DND-41 (cell line): ENCODE results near the gene SCNM1.

Experiments used
- ATAC-seq: fragments of 200-7000 bp; cut with Tn5 transposase; 3 replicates; pipeline ENCODE4 v1.9.1; 2021; ENCODE audit warnings: low read depth; ENCODE audit not compliant: insufficient read depth
- DNase-seq: peaks from one replicate; pipeline ENCODE4 v3.0.0-alpha.2; 2020
- H2AFZ ChIP-seq: 2 replicates; pipeline ENCODE4 v1.6.0; 2012; ENCODE audit warnings: low read depth, low read length
- H3K27ac ChIP-seq: 2 replicates; pipeline ENCODE4 v1.5.1; 2012; ENCODE audit warnings: low read length, inconsistent platforms
- H3K27me3 ChIP-seq: fragments of 200-600 bp; sonication (generic); 2 replicates; pipeline ENCODE4 v1.6.0; 2012; ENCODE audit warnings: low read length, mild to moderate bottlenecking, inconsistent platforms; ENCODE audit not compliant: insufficient read depth, poor library complexity
- H3K36me3 ChIP-seq: 2 replicates; pipeline ENCODE4 v1.5.1; 2012; ENCODE audit warnings: low read length, inconsistent platforms; ENCODE audit not compliant: insufficient read depth
- H3K4me1 ChIP-seq: 2 replicates; pipeline ENCODE4 v1.5.1; 2012; ENCODE audit warnings: mild to moderate bottlenecking, low read length; ENCODE audit not compliant: insufficient read depth
- H3K4me2 ChIP-seq: 2 replicates; pipeline ENCODE4 v1.6.0; 2012; ENCODE audit warnings: mild to moderate bottlenecking, moderate library complexity, low read length, inconsistent platforms; ENCODE audit not compliant: insufficient read depth
- H3K4me3 ChIP-seq, 2 experiments: fragments of 200-600 bp in 1 of 2; shearing (Covaris generic) in 1 of 2; 2 replicates each; pipeline ENCODE4 v1.5.1; 2012 to 2016; ENCODE audit warnings: inconsistent platforms in 2 of 2, low read length in 2 of 2, mild to moderate bottlenecking in 2 of 2, low read depth in 1 of 2, moderate library complexity in 1 of 2
- H3K79me2 ChIP-seq: 2 replicates; pipeline ENCODE4 v1.6.0; 2012; ENCODE audit warnings: low read length, inconsistent platforms; ENCODE audit not compliant: insufficient read depth
- H3K9ac ChIP-seq: 2 replicates; pipeline ENCODE4 v1.6.0; 2012; ENCODE audit warnings: low read depth, mild to moderate bottlenecking, inconsistent platforms, low read length, moderate library complexity
- H3K9me3 ChIP-seq: 2 replicates; pipeline ENCODE4 v1.5.1; 2012; ENCODE audit warnings: low read length, moderate library complexity, mild to moderate bottlenecking, inconsistent platforms; ENCODE audit not compliant: insufficient read depth, severe bottlenecking
- H4K20me1 ChIP-seq: 2 replicates; pipeline ENCODE4 v1.6.0; 2012; ENCODE audit warnings: low read length; ENCODE audit not compliant: insufficient read depth
- CTCF ChIP-seq: IDR thresholded peaks from 2 replicates; pipeline ENCODE4 v1.5.1; 2012; ENCODE audit warnings: borderline replicate concordance, low read length, moderate library complexity, mild to moderate bottlenecking; ENCODE audit not compliant: poor library complexity, severe bottlenecking; ENCODE audit errors: extremely low read depth
- EZH2 ChIP-seq: IDR thresholded peaks from 3 replicates; pipeline ENCODE4 v1.6.1; 2012; ENCODE audit warnings: borderline replicate concordance, low read depth, mild to moderate bottlenecking, moderate library complexity, low read length, inconsistent platforms; ENCODE audit not compliant: severe bottlenecking

Gene SCNM1

GRCh38 chr1:151165738-151166504 lies at the start of gene SCNM1, which contains the start of gene LYSMD1:
Gene SCNM1 (plus strand): TSS chr1:151166144. CDS start chr1:151166153, 9 bp downstream.
Gene LYSMD1 (minus strand): TSS chr1:151165902. CDS start chr1:151165258, 644 bp downstream.
- peak; percentile 95 for ATAC-seq
- H4K20me1 ChIP-seq: no peaks in the 10 kb centered on the region
- TF ChIP-seq CTCF: no peak
- TF ChIP-seq EZH2: no peak

GRCh38 chr1:151124763-151125403 lies 41.1 kb upstream of the SCNM1 start:
- H4K20me1 ChIP-seq: no peaks in the 10 kb centered on the region
- no peaks in the 10 kb centered on the region for H3K9me3 ChIP-seq
- H3K4me3 ChIP-seq: no peak overlapping the region
- no peaks in the 10 kb centered on the region for H3K27me3 ChIP-seq
- H3K9ac ChIP-seq: no peak overlapping the region
- DNase-seq: no peak
- H3K4me2 ChIP-seq: no peak overlapping the region
- ATAC-seq: no peak
- no peak for TF ChIP-seq CTCF
- TF ChIP-seq EZH2: no peak
- H3K27ac ChIP-seq: no peak overlapping the region
- no peak overlapping the region for H2AFZ ChIP-seq
- no peaks in the 10 kb centered on the region for H3K4me1 ChIP-seq
- H3K36me3 ChIP-seq: no peaks in the 10 kb centered on the region
- no peaks in the 10 kb centered on the region for H3K79me2 ChIP-seq

More at GRCh38 chr1:151165738-151166504, at the start of gene SCNM1, which contains the start of gene LYSMD1:
- Histone ChIP-seq H3K9me3 (no peaks in the 10 kb centered on the region), H3K4me3 (peak within 1 kb of the TSS; percentile 89 to 91), H3K36me3 (peaks cover 43% of the 10 kb centered on the region), H3K27me3 (no peaks in the 10 kb centered on the region), H3K27ac (peak within 1 kb of the TSS; percentile 90), H3K4me1 (peaks cover 31% of the 10 kb centered on the region), H2AFZ (peak within 1 kb of the TSS; percentile 91), H3K79me2 (peaks cover 38% of the 10 kb centered on the region), H3K4me2 (peak within 1 kb of the TSS; percentile 96), H3K9ac (peak within 1 kb of the TSS; percentile 71)
- DNase-seq: peak; percentile 98

GRCh38 chr1:151128800-151129199 lies 37.1 kb upstream of the SCNM1 start:
- H3K36me3 ChIP-seq: no peaks in the 10 kb centered on the region
- H3K79me2 ChIP-seq: no peaks in the 10 kb centered on the region
- no peaks in the 10 kb centered on the region for H3K9me3 ChIP-seq
- TF ChIP-seq EZH2 (no peak), CTCF (no peak)
- no peak overlapping the region for H2AFZ ChIP-seq
- H3K9ac ChIP-seq: no peak overlapping the region
- ATAC-seq: no peak
- H3K4me3 ChIP-seq: no peak overlapping the region
- no peaks in the 10 kb centered on the region for H4K20me1 ChIP-seq
- H3K27ac ChIP-seq: no peak overlapping the region
- H3K4me1 ChIP-seq: no peaks in the 10 kb centered on the region
- no peak for DNase-seq
- H3K27me3 ChIP-seq: no peaks in the 10 kb centered on the region
- no peak overlapping the region for H3K4me2 ChIP-seq
